HepG2 (cell line): ENCODE measurements around the gene SFR1. TPM values are rescaled to one million over a fixed set of nuclear protein-coding genes. Genes with fewer than 3 reads are reported as not detected.
A peak's percentile ranks its signal among the peaks of the same experiment; 100 is the strongest.

Source experiments
- CENPT ChIP-seq: sonication (generic); formaldehyde crosslinking; IDR thresholded peaks from 2 replicates; pipeline ENCODE4 v1.8.0; 2022; ENCODE audit warnings: low read depth, mild to moderate bottlenecking, moderate library complexity, missing genetic modification reagents
- DNMT3B ChIP-seq: conservative IDR thresholded peaks from 2 replicates; pipeline ENCODE4 v1.6.1; 2016; ENCODE audit warnings: missing biosample characterization, control low read depth
- FOXK2 ChIP-seq: fragments of 450-650 bp; IDR thresholded peaks from 2 replicates; pipeline ENCODE4 v1.6.1; 2016
- HIVEP1 ChIP-seq: sonication (generic); formaldehyde crosslinking; IDR thresholded peaks from 2 replicates; pipeline ENCODE4 v1.4.0; 2020; ENCODE audit warnings: mild to moderate bottlenecking, missing genetic modification reagents
- KDM5B ChIP-seq: sonication (generic); formaldehyde crosslinking; IDR thresholded peaks from 2 replicates; pipeline ENCODE4 v1.4.0; 2020; ENCODE audit warnings: missing genetic modification reagents, mild to moderate bottlenecking, borderline replicate concordance
- MZF1 ChIP-seq: sonication (generic); formaldehyde crosslinking; IDR thresholded peaks from 2 replicates; pipeline ENCODE4 v1.8.1; 2023; ENCODE audit warnings: mild to moderate bottlenecking, missing genetic modification reagents, borderline replicate concordance
- POLR2A ChIP-seq, 2 experiments: IDR thresholded peaks; 2 replicates each; pipeline ENCODE4 v1.6.1; 2011; ENCODE audit warnings: low read depth in 2 of 2, low read length in 2 of 2, mild to moderate bottlenecking in 1 of 2, moderate library complexity in 1 of 2; ENCODE audit not compliant: insufficient read depth in 1 of 2
- PRMT3 ChIP-seq: sonication (generic); formaldehyde crosslinking; IDR thresholded peaks from 2 replicates; pipeline ENCODE4 v1.8.1; 2022; ENCODE audit warnings: low read depth, mild to moderate bottlenecking, moderate library complexity, missing genetic modification reagents, borderline replicate concordance
- SALL1 ChIP-seq: sonication (generic); formaldehyde crosslinking; IDR thresholded peaks from 2 replicates; pipeline ENCODE4 v1.8.0; 2022; ENCODE audit warnings: mild to moderate bottlenecking, missing genetic modification reagents
- SIN3B ChIP-seq: fragments of 150-350 bp; IDR thresholded peaks from 2 replicates; pipeline ENCODE4 v1.6.1; 2014; ENCODE audit warnings: low read length
- SNAPC2 ChIP-seq: sonication (generic); formaldehyde crosslinking; IDR thresholded peaks from 2 replicates; pipeline ENCODE4 v1.8.1; 2022; ENCODE audit warnings: mild to moderate bottlenecking, missing genetic modification reagents
- ZFP90 ChIP-seq: sonication (generic); formaldehyde crosslinking; IDR thresholded peaks from 2 replicates; pipeline ENCODE4 v1.8.0; 2022; ENCODE audit warnings: missing genetic modification reagents, mild to moderate bottlenecking, inconsistent platforms, borderline replicate concordance
- ZKSCAN8 ChIP-seq: IDR thresholded peaks from 2 replicates; pipeline ENCODE4 v1.6.1; 2016; ENCODE audit warnings: borderline replicate concordance, missing genetic modification reagents, missing compliant biosample characterization
- ZNF10 ChIP-seq: sonication (generic); formaldehyde crosslinking; IDR thresholded peaks from 2 replicates; pipeline ENCODE4 v1.4.0; 2020; ENCODE audit warnings: mild to moderate bottlenecking, low read depth, missing genetic modification reagents, borderline replicate concordance
- ZNF343 ChIP-seq: sonication (generic); formaldehyde crosslinking; IDR thresholded peaks from 2 replicates; pipeline ENCODE4 v1.4.0; 2020; ENCODE audit warnings: mild to moderate bottlenecking, missing genetic modification reagents
- ZNF570 ChIP-seq: sonication (generic); formaldehyde crosslinking; IDR thresholded peaks from 2 replicates; pipeline ENCODE4 v1.4.0; 2020; ENCODE audit warnings: mild to moderate bottlenecking, missing genetic modification reagents, borderline replicate concordance
- ZNF879 ChIP-seq: sonication (generic); formaldehyde crosslinking; IDR thresholded peaks from 2 replicates; pipeline ENCODE4 v1.8.1; 2023; ENCODE audit warnings: missing genetic modification reagents
- polyA plus RNA-seq, 8 experiments: library from polyadenylated mRNA; depleted of rRNA in 3 of 8; stranded (reverse) in 7 of 8; unstranded in 1 of 8; fragments of >200 nt; fragmentation: Illumina TruSeq in 4 of 8; extraction: Trizol in 4 of 8; gene quantifications; 2 replicates each; pipeline versions ENCODE4 v1.2.1 to v1.2.3, GENCODE V29; 2011 to 2016; ENCODE audit warnings: low read depth in 4 of 8, missing spikeins in 1 of 8, mixed read lengths in 1 of 8; ENCODE audit not compliant: insufficient read depth in 1 of 8
- total RNA-seq, 5 experiments: library from RNA; depleted of rRNA; stranded (reverse); fragments of >200 nt; fragmentation: Illumina TruSeq; extraction: Trizol; gene quantifications; 2 replicates each; pipeline ENCODE4 v1.2.3, GENCODE V29; 2016; ENCODE audit warnings: low read depth in 1 of 5
- TF ChIP-seq, protein P1 (sequence below): sonication (generic); formaldehyde crosslinking; IDR thresholded peaks from 2 replicates; pipeline ENCODE4 v1.9.0; 2021; ENCODE audit warnings: missing genetic modification reagents, borderline replicate concordance
- TF ChIP-seq, protein P2 (sequence below): sonication (generic); formaldehyde crosslinking; IDR thresholded peaks from 2 replicates; pipeline ENCODE4 v1.9.0; 2021; ENCODE audit warnings: missing genetic modification reagents, mild to moderate bottlenecking, borderline replicate concordance
- TF ChIP-seq, protein P3 (sequence below): IDR thresholded peaks from 2 replicates; pipeline ENCODE4 v1.6.1; 2012; ENCODE audit warnings: low read length, improper control_type of control experiment

The SFR1 gene
- total and polyA plus RNA-seq, 2 of the 13 experiments (the other 11 are each of a cell fraction or from before 2014, with no cell fraction given), result 2.2 to 6.1 TPM

DNA sequence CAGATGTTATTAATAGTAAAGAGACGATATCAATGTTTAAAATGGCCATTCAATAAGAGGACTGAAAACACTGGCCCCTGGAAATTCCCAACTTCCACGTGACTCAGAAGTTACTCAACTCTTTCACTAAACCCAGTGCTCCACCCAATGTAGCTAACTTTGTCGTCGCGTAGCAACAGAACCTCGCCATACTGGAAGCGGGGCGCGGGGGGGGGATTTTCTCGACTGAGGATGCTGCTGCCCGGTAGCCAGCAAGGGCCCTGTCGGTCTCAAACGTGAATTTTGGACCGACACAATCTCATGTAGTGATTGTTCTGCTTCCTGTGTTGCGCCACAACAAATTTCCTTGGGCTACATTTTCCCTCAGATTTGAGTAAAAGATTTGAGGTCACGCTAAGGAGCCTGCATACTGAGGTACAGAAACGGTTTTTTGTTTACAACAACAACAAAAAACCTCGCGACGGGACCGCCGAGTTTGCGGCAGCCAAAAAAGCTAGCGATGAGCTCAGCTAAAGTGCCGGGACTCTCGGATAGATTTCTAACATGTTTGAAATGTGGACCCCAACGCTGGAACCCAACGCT, 977 bp upstream of the SFR1 start (continued):
- TF ChIP-seq, protein P1, sequence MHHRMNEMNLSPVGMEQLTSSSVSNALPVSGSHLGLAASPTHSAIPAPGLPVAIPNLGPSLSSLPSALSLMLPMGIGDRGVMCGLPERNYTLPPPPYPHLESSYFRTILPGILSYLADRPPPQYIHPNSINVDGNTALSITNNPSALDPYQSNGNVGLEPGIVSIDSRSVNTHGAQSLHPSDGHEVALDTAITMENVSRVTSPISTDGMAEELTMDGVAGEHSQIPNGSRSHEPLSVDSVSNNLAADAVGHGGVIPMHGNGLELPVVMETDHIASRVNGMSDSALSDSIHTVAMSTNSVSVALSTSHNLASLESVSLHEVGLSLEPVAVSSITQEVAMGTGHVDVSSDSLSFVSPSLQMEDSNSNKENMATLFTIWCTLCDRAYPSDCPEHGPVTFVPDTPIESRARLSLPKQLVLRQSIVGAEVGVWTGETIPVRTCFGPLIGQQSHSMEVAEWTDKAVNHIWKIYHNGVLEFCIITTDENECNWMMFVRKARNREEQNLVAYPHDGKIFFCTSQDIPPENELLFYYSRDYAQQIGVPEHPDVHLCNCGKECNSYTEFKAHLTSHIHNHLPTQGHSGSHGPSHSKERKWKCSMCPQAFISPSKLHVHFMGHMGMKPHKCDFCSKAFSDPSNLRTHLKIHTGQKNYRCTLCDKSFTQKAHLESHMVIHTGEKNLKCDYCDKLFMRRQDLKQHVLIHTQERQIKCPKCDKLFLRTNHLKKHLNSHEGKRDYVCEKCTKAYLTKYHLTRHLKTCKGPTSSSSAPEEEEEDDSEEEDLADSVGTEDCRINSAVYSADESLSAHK, result no peak
- no peak for TF ChIP-seq ZNF10
- no peak for TF ChIP-seq SIN3B
- TF ChIP-seq SNAPC2 (CRISPR knock-in tag), result no peak
- TF ChIP-seq PRMT3 (CRISPR knock-in tag), result 0 out of 2 replicates have a peak, but pooled peaks have one; percentile 54
- TF ChIP-seq DNMT3B (CRISPR knock-in tag), result peak; percentile 34; the same call in 1 of the 2 replicates
- TF ChIP-seq, protein P2, sequence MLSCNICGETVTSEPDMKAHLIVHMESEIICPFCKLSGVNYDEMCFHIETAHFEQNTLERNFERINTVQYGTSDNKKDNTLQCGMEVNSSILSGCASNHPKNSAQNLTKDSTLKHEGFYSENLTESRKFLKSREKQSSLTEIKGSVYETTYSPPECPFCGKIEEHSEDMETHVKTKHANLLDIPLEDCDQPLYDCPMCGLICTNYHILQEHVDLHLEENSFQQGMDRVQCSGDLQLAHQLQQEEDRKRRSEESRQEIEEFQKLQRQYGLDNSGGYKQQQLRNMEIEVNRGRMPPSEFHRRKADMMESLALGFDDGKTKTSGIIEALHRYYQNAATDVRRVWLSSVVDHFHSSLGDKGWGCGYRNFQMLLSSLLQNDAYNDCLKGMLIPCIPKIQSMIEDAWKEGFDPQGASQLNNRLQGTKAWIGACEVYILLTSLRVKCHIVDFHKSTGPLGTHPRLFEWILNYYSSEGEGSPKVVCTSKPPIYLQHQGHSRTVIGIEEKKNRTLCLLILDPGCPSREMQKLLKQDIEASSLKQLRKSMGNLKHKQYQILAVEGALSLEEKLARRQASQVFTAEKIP (CRISPR knock-in tag), result no peak
- TF ChIP-seq POLR2A (IDR thresholded peaks at IDR 0.05; ENCODE audit: insufficient read depth in 1 of 2, low read depth in 2 of 2, low read length in 2 of 2), result no peak; a peak in 1 of 4 replicates
- TF ChIP-seq MZF1 (CRISPR knock-in tag), result no peak
- TF ChIP-seq ZFP90 (CRISPR knock-in tag), result no peak
- 0 out of 2 replicates have a peak, but pooled peaks have one; percentile 16 for TF ChIP-seq ZKSCAN8 (CRISPR knock-in tag)
- TF ChIP-seq ZNF879, result no peak
- TF ChIP-seq, protein P3, sequence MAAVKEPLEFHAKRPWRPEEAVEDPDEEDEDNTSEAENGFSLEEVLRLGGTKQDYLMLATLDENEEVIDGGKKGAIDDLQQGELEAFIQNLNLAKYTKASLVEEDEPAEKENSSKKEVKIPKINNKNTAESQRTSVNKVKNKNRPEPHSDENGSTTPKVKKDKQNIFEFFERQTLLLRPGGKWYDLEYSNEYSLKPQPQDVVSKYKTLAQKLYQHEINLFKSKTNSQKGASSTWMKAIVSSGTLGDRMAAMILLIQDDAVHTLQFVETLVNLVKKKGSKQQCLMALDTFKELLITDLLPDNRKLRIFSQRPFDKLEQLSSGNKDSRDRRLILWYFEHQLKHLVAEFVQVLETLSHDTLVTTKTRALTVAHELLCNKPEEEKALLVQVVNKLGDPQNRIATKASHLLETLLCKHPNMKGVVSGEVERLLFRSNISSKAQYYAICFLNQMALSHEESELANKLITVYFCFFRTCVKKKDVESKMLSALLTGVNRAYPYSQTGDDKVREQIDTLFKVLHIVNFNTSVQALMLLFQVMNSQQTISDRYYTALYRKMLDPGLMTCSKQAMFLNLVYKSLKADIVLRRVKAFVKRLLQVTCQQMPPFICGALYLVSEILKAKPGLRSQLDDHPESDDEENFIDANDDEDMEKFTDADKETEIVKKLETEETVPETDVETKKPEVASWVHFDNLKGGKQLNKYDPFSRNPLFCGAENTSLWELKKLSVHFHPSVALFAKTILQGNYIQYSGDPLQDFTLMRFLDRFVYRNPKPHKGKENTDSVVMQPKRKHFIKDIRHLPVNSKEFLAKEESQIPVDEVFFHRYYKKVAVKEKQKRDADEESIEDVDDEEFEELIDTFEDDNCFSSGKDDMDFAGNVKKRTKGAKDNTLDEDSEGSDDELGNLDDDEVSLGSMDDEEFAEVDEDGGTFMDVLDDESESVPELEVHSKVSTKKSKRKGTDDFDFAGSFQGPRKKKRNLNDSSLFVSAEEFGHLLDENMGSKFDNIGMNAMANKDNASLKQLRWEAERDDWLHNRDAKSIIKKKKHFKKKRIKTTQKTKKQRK, result no peak
- TF ChIP-seq ZNF343 (CRISPR knock-in tag), result no peak
- TF ChIP-seq ZNF570 (CRISPR knock-in tag), result no peak
- TF ChIP-seq HIVEP1 (CRISPR knock-in tag), result no peak
- TF ChIP-seq KDM5B, result no peak
- no peak for TF ChIP-seq FOXK2
- peak; percentile 15; the same call in 1 of the 2 replicates for TF ChIP-seq SALL1 (CRISPR knock-in tag)
- no peak for TF ChIP-seq CENPT (CRISPR knock-in tag)
